ENCODE results near the gene ING1. TPM values are rescaled to one million over a fixed set of nuclear protein-coding genes. Genes with fewer than 3 reads are reported as not detected.

Gene ING1
- total and polyA plus RNA-seq, 2 donors (not counting 1 experiment from before 2014, with no cell fraction given), result 29.1 to 34.2 TPM

DNA sequence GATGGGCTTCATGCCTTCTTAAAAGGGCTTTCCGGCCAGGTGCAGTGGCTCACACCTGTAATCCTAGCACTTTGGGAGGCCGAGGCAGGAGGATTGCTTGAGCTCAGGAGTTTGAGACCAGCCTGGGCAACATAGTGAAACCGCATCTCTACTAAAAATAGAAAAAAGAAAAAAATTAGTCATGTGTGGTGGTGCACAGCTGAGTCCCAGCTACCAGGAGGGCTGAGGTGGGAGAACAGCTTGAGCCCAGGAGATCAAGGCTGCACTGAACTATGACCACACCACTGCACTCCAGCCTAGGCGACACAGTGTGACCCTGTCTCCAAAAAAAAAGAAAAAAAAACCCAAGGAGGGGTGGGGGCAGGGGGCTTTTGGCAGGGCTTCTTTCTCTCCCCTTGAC lies 14.8 kb upstream of the ING1 start:
- ChIA-PET POLR2A (interaction anchor here (0.7 kb wide), 1 partner anchor 8 kb away, joined by 3 read pairs; no protein-coding TSS in a partner anchor), CTCF (interaction anchor here (1.8 kb wide), 1 partner anchor 22 kb away, joined by 4 read pairs; no protein-coding TSS in a partner anchor)
- Histone ChIP-seq H3K9me3 (ENCODE audit: control extremely low read depth in 1 of 3, control insufficient read depth in 2 of 3, insufficient read depth in 1 of 3, low read length in 2 of 3) (no peaks in the 10 kb centered on the region), H3K4me3 (ENCODE audit: control extremely low read depth in 1 of 5, extremely low read depth in 1 of 5, insufficient read depth in 1 of 5, low read depth in 2 of 5, low read length in 4 of 5) (no peak overlapping the region), H2AFZ (ENCODE audit: insufficient read depth, low read depth, low read length, poor library complexity, severe bottlenecking) (no peak overlapping the region), H4K20me1 (ENCODE audit: control insufficient read depth, insufficient read depth, low read length, poor library complexity, severe bottlenecking) (peaks cover 56% of the 10 kb centered on the region), H3K9ac (ENCODE audit: low read length) (no peak overlapping the region), H3K27me3 (replicated peaks in 1 of 4; ENCODE audit: control extremely low read depth in 1 of 4, control insufficient read depth in 3 of 4, insufficient read depth in 4 of 4, low read length in 3 of 4) (no peaks in the 10 kb centered on the region), H3K36me3 (replicated peaks in 1 of 2; ENCODE audit: control extremely low read depth in 1 of 2, control insufficient read depth in 1 of 2, extremely low read depth in 1 of 2, insufficient read depth in 2 of 2, low read length in 1 of 2) (peaks cover 0 to 72% of the 10 kb centered on the region in 2 experiments), H3K4me2 (replicated peaks; ENCODE audit: low read depth, low read length, poor library complexity, severe bottlenecking) (peak overlapping the region; percentile 20), H3K4me1 (ENCODE audit: control insufficient read depth in 2 of 2, insufficient read depth in 2 of 2, low read length in 2 of 2) (peaks cover 14 to 23% of the 10 kb centered on the region in 2 donors), H3K27ac (ENCODE audit: low read length in 2 of 2) (peak overlapping the region in 1 of 2 donors; percentile 22), H3K79me2 (ENCODE audit: control insufficient read depth, insufficient read depth, low read length) (peaks cover 59% of the 10 kb centered on the region)
- H3K4me3 Mint-ChIP-seq, result no peak overlapping the region
- no peaks in the 10 kb centered on the region for H3K9me3 Mint-ChIP-seq (ENCODE audit: insufficient read depth)
- no peak for DNase-seq
- 100% methylated on average over 1 of the region's 4 CpGs for WGBS (ENCODE audit: insufficient coverage)
- no peaks in the 10 kb centered on the region for H3K27me3 Mint-ChIP-seq
- H3K27ac Mint-ChIP-seq, result peak overlapping the region; percentile 50
- no peak for TF ChIP-seq EZH2 (IDR thresholded peaks at IDR 0.05; ENCODE audit: borderline replicate concordance, insufficient read depth, low read depth, low read length, poor library complexity, severe bottlenecking)
- TF ChIP-seq, protein P1, sequence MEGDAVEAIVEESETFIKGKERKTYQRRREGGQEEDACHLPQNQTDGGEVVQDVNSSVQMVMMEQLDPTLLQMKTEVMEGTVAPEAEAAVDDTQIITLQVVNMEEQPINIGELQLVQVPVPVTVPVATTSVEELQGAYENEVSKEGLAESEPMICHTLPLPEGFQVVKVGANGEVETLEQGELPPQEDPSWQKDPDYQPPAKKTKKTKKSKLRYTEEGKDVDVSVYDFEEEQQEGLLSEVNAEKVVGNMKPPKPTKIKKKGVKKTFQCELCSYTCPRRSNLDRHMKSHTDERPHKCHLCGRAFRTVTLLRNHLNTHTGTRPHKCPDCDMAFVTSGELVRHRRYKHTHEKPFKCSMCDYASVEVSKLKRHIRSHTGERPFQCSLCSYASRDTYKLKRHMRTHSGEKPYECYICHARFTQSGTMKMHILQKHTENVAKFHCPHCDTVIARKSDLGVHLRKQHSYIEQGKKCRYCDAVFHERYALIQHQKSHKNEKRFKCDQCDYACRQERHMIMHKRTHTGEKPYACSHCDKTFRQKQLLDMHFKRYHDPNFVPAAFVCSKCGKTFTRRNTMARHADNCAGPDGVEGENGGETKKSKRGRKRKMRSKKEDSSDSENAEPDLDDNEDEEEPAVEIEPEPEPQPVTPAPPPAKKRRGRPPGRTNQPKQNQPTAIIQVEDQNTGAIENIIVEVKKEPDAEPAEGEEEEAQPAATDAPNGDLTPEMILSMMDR (IDR thresholded peaks at IDR 0.05), result no peak
- H3K4me1 Mint-ChIP-seq, result peaks cover 41% of the 10 kb centered on the region
- intact Hi-C loops (cut with micrococcal nuclease), result no loop called here
- no peak for ATAC-seq (ENCODE audit: low read depth)

Data from B cell (primary cell).